Dendritic cell treated with granulocyte-macrophage colony-stimulating factor and Interleukin-4, amounts not matched to agents 40 ng/mL and 50 ng/mL, for 4 days (primary cell): ENCODE results near the gene TSHZ3.

Source experiments
- H3K27ac Mint-ChIP-seq: one replicate; pipeline ENCODE4 v1.8.0; 2022; ENCODE audit warnings: mild to moderate bottlenecking, mixed read lengths
- H3K27me3 Mint-ChIP-seq: one replicate; pipeline ENCODE4 v1.8.0; 2022; ENCODE audit warnings: mild to moderate bottlenecking, mixed read lengths
- H3K36me3 Mint-ChIP-seq: one replicate; pipeline ENCODE4 v1.8.0; 2022; ENCODE audit warnings: low read depth, mixed read lengths
- H3K4me1 Mint-ChIP-seq: one replicate; pipeline ENCODE4 v1.8.0; 2022; ENCODE audit warnings: low read depth, mixed read lengths
- H3K4me3 Mint-ChIP-seq: one replicate; pipeline ENCODE4 v1.8.0; 2022; ENCODE audit warnings: mild to moderate bottlenecking, moderate library complexity, mixed read lengths
- H3K9me3 Mint-ChIP-seq: one replicate; pipeline ENCODE4 v1.8.0; 2022; ENCODE audit warnings: mixed read lengths
- intact Hi-C: fragments of 100-400 bp; cut with micrococcal nuclease; formaldehyde crosslinking; loops from one replicate; pipeline ENCODE4 v1.15.0; 2022

The TSHZ3 gene

GRCh38 chr19:31319465-31319864 lies 29.8 kb downstream of the TSHZ3 start:
- Mint-ChIP-seq H3K4me1 (peaks cover 40% of the 10 kb centered on the region), H3K36me3 (peaks cover 14% of the 10 kb centered on the region), H3K27me3 (no peaks in the 10 kb centered on the region), H3K27ac (no peak overlapping the region), H3K9me3 (no peaks in the 10 kb centered on the region), H3K4me3 (no peak overlapping the region)
- intact Hi-C loops, result no loop called here

- no peak overlapping the region for H3K27ac Mint-ChIP-seq
- H3K36me3 Mint-ChIP-seq, result peaks cover 18% of the 10 kb centered on the region
- no peaks in the 10 kb centered on the region for H3K27me3 Mint-ChIP-seq
- intact Hi-C loops, result no loop called here
- H3K4me3 Mint-ChIP-seq, result no peak overlapping the region
- H3K4me1 Mint-ChIP-seq, result peaks cover 46% of the 10 kb centered on the region
- no peaks in the 10 kb centered on the region for H3K9me3 Mint-ChIP-seq
These were observed 30.3 kb downstream of the TSHZ3 start for GRCh38 chr19:31318790-31319425.

- Mint-ChIP-seq H3K27me3 (no peaks in the 10 kb centered on the region), H3K27ac (no peak overlapping the region), H3K9me3 (no peaks in the 10 kb centered on the region), H3K4me1 (peaks cover 59% of the 10 kb centered on the region), H3K4me3 (no peak overlapping the region), H3K36me3 (peaks cover 20% of the 10 kb centered on the region)
- intact Hi-C loops, result no loop called here
These were observed 31.7 kb downstream of the TSHZ3 start for GRCh38 chr19:31317570-31317969.

GRCh38 chr19:31317093-31317492 lies 32.1 kb downstream of the TSHZ3 start:
- Mint-ChIP-seq H3K9me3 (no peaks in the 10 kb centered on the region), H3K36me3 (peaks cover 20% of the 10 kb centered on the region), H3K4me3 (no peak overlapping the region), H3K4me1 (peaks cover 64% of the 10 kb centered on the region), H3K27me3 (no peaks in the 10 kb centered on the region), H3K27ac (no peak overlapping the region)
- intact Hi-C loops, result no loop called here

- Mint-ChIP-seq H3K36me3 (peaks cover 12% of the 10 kb centered on the region), H3K4me1 (peaks cover 71% of the 10 kb centered on the region), H3K27ac (peak overlapping the region; percentile 63), H3K9me3 (no peaks in the 10 kb centered on the region), H3K4me3 (peak overlapping the region; percentile 68), H3K27me3 (no peaks in the 10 kb centered on the region)
- intact Hi-C loops, result no loop called here
These were observed 32.9 kb downstream of the TSHZ3 start for GRCh38 chr19:31316201-31316951.

GRCh38 chr19:31315652-31316051 lies 33.6 kb downstream of the TSHZ3 start:
- H3K4me1 Mint-ChIP-seq, result peaks cover 79% of the 10 kb centered on the region
- intact Hi-C loops, result no loop called here
- no peak overlapping the region for H3K27ac Mint-ChIP-seq

GRCh38 chr19:31314849-31315629 lies 34.2 kb downstream of the TSHZ3 start:
- H3K4me3 Mint-ChIP-seq, result no peak overlapping the region
- H3K9me3 Mint-ChIP-seq, result no peaks in the 10 kb centered on the region
- H3K27ac Mint-ChIP-seq, result no peak overlapping the region
- H3K36me3 Mint-ChIP-seq, result peaks cover 6% of the 10 kb centered on the region
- H3K27me3 Mint-ChIP-seq, result no peaks in the 10 kb centered on the region
- intact Hi-C loops, result loop anchor here (5.0 kb wide), 1 partner anchor 32 kb away; the partner anchor contains the start of gene TSHZ3
- H3K4me1 Mint-ChIP-seq, result peaks cover 78% of the 10 kb centered on the region

More at GRCh38 chr19:31315652-31316051, 33.6 kb downstream of the TSHZ3 start:
- Mint-ChIP-seq H3K9me3 (no peaks in the 10 kb centered on the region), H3K36me3 (peaks cover 12% of the 10 kb centered on the region), H3K27me3 (no peaks in the 10 kb centered on the region), H3K4me3 (no peak overlapping the region)

- H3K4me3 Mint-ChIP-seq, result no peak overlapping the region
- intact Hi-C loops, result loop anchor here (5.0 kb wide), 1 partner anchor 33 kb away; the partner anchor contains the start of gene TSHZ3
- H3K4me1 Mint-ChIP-seq, result peaks cover 86% of the 10 kb centered on the region
These were observed 35.1 kb downstream of the TSHZ3 start for GRCh38 chr19:31314156-31314555.

GRCh38 chr19:31313291-31314030 lies 35.8 kb downstream of the TSHZ3 start:
- H3K27me3 Mint-ChIP-seq, result no peaks in the 10 kb centered on the region
- intact Hi-C loops, result loop anchor here (5.0 kb wide), 1 partner anchor 34 kb away; the partner anchor contains the start of gene TSHZ3
- no peaks in the 10 kb centered on the region for H3K9me3 Mint-ChIP-seq
- H3K4me1 Mint-ChIP-seq, result peaks cover 93% of the 10 kb centered on the region
- no peak overlapping the region for H3K4me3 Mint-ChIP-seq
- H3K36me3 Mint-ChIP-seq, result peaks cover 6% of the 10 kb centered on the region
- no peak overlapping the region for H3K27ac Mint-ChIP-seq

More at GRCh38 chr19:31314156-31314555, 35.1 kb downstream of the TSHZ3 start:
- no peak overlapping the region for H3K27ac Mint-ChIP-seq
- H3K27me3 Mint-ChIP-seq, result no peaks in the 10 kb centered on the region
- H3K9me3 Mint-ChIP-seq, result no peaks in the 10 kb centered on the region
- H3K36me3 Mint-ChIP-seq, result peaks cover 6% of the 10 kb centered on the region

- no peaks in the 10 kb centered on the region for H3K27me3 Mint-ChIP-seq
- peaks cover 99% of the 10 kb centered on the region for H3K4me1 Mint-ChIP-seq
- no peak overlapping the region for H3K4me3 Mint-ChIP-seq
- H3K27ac Mint-ChIP-seq, result peak overlapping the region; percentile 78
- no peaks in the 10 kb centered on the region for H3K9me3 Mint-ChIP-seq
- intact Hi-C loops, result loop anchor here (5.0 kb wide), 1 partner anchor 35 kb away; the partner anchor contains the start of gene TSHZ3
- H3K36me3 Mint-ChIP-seq, result peaks cover 6% of the 10 kb centered on the region
These were observed 36.5 kb downstream of the TSHZ3 start for GRCh38 chr19:31312677-31313244.

- H3K4me1 Mint-ChIP-seq, result peaks cover 96% of the 10 kb centered on the region
- no peaks in the 10 kb centered on the region for H3K9me3 Mint-ChIP-seq
- H3K36me3 Mint-ChIP-seq, result peaks cover 6% of the 10 kb centered on the region
- peak overlapping the region; percentile 37 for H3K4me3 Mint-ChIP-seq
- H3K27me3 Mint-ChIP-seq, result no peaks in the 10 kb centered on the region
- peak overlapping the region; percentile 78 for H3K27ac Mint-ChIP-seq
- intact Hi-C loops, result loop anchor here (5.0 kb wide), 1 partner anchor 35 kb away; the partner anchor contains the start of gene TSHZ3
These were observed 37.1 kb downstream of the TSHZ3 start for GRCh38 chr19:31312009-31312676.

- Mint-ChIP-seq H3K36me3 (peaks cover 6% of the 10 kb centered on the region), H3K4me3 (no peak overlapping the region), H3K9me3 (no peaks in the 10 kb centered on the region), H3K27me3 (no peaks in the 10 kb centered on the region), H3K27ac (peak overlapping the region; percentile 78), H3K4me1 (peaks cover 91% of the 10 kb centered on the region)
- intact Hi-C loops, result loop anchor here (5.0 kb wide), 1 partner anchor 37 kb away; the partner anchor contains the start of gene TSHZ3
These were observed 38.7 kb downstream of the TSHZ3 start for GRCh38 chr19:31310432-31311133.
